GM18861 (cell line): ENCODE data around the gene EID1.

Experiments used
- ATAC-seq: cut with Tn5 transposase; IDR thresholded peaks from one replicate; pipeline ENCODE4 v1.9.1; 2021; ENCODE audit not compliant: unreplicated experiment

EID1 gene

GRCh38 chr15:48868536-48868935 lies 9.4 kb upstream of the EID1 start:
- no peak for ATAC-seq

GRCh38 chr15:48869966-48870365 lies 8.0 kb upstream of the EID1 start:
- no peak for ATAC-seq

GRCh38 chr15:48871542-48871941 lies 6.4 kb upstream of the EID1 start:
- ATAC-seq, result no peak

- no peak for ATAC-seq
Observed at GRCh38 chr15:48872632-48873031, 5.3 kb upstream of the EID1 start.

- ATAC-seq, result no peak
Observed at GRCh38 chr15:48875241-48875960, 2.5 kb upstream of the EID1 start.

GRCh38 chr15:48876057-48876456 lies 1.9 kb upstream of the EID1 start:
- ATAC-seq, result no peak

GRCh38 chr15:48880070-48880634 lies 2.2 kb downstream of the EID1 start:
- no peak for ATAC-seq

GRCh38 chr15:48883699-48884098 lies 5.8 kb downstream of the EID1 start:
- ATAC-seq, result no peak

- ATAC-seq, result no peak
Observed at GRCh38 chr15:48887144-48887543, 9.2 kb downstream of the EID1 start.

- ATAC-seq, result no peak
Observed at GRCh38 chr15:48888191-48888590, 10.3 kb downstream of the EID1 start.

GRCh38 chr15:48888836-48889235 lies 10.9 kb downstream of the EID1 start:
- no peak for ATAC-seq

- ATAC-seq, result no peak
Observed at GRCh38 chr15:48889925-48890324, 12.0 kb downstream of the EID1 start.

- ATAC-seq, result no peak
Observed at GRCh38 chr15:48890375-48890972, 12.5 kb downstream of the EID1 start.

GRCh38 chr15:48891232-48891765 lies 13.4 kb downstream of the EID1 start:
- ATAC-seq, result no peak

- ATAC-seq, result no peak
Observed at GRCh38 chr15:48893311-48893710, 15.4 kb downstream of the EID1 start.

- no peak for ATAC-seq
Observed at GRCh38 chr15:48896869-48897814, 19.2 kb downstream of the EID1 start.

GRCh38 chr15:48898032-48898431 lies 20.1 kb downstream of the EID1 start:
- ATAC-seq, result no peak

- ATAC-seq, result no peak
Observed at GRCh38 chr15:48898446-48898845, 20.5 kb downstream of the EID1 start.

GRCh38 chr15:48899793-48900192 lies 21.9 kb downstream of the EID1 start:
- no peak for ATAC-seq

GRCh38 chr15:48904758-48905157 lies 26.8 kb downstream of the EID1 start:
- ATAC-seq, result no peak

- ATAC-seq, result no peak
Observed at GRCh38 chr15:48905216-48905615, 27.3 kb downstream of the EID1 start.
